MCF 10A (cell line): ENCODE measurements around the gene TPST1. TPM values are rescaled to one million over a fixed set of nuclear protein-coding genes. Genes with fewer than 3 reads are reported as not detected.
A peak's percentile ranks its signal among the peaks of the same experiment; 100 is the strongest.
"Not testable (repeated sequence)": the region's sequence is repeated elsewhere in the genome, so short reads cannot be mapped to it uniquely, and the experiment has no call there.

Experiments
- BruUV-seq: library from RNA; stranded (reverse); fragments of 400-500 nt; replicated peaks from 2 replicates; lab custom pipeline; 2021; lab: Mats Ljungman, UMichigan
- CTCF ChIA-PET: fragments of 300-600 bp; sonication (Branson Sonifier 250); formaldehyde crosslinking; extraction: SDS; loops from one replicate; lab custom pipeline; 2021; ENCODE audit warnings: antibody characterized with exemption, inconsistent platforms; lab: Yijun Ruan, JAX
- POLR2A ChIA-PET: fragments of 300-600, 350-650 bp; sonication (Branson Sonifier 250); formaldehyde crosslinking; extraction: SDS; loops from one replicate; lab custom pipeline; 2020; ENCODE audit warnings: antibody characterized with exemption, inconsistent platforms; lab: Yijun Ruan, JAX
- DNase-seq: peaks from one replicate; pipeline ENCODE4 v3.0.0-alpha.2; 2018; ENCODE audit not compliant: unreplicated experiment
- H3K27ac Mint-ChIP-seq: one replicate; pipeline ENCODE4 v1.8.0; 2022; ENCODE audit warnings: mild to moderate bottlenecking, low read depth, mixed read lengths; ENCODE audit not compliant: unreplicated experiment
- H3K27me3 Mint-ChIP-seq: one replicate; pipeline ENCODE4 v1.8.0; 2022; ENCODE audit warnings: mixed read lengths; ENCODE audit not compliant: insufficient read depth, unreplicated experiment
- H3K36me3 Mint-ChIP-seq: one replicate; pipeline ENCODE4 v1.8.0; 2022; ENCODE audit warnings: mild to moderate bottlenecking, moderate library complexity, mixed read lengths; ENCODE audit not compliant: insufficient read depth, unreplicated experiment
- H3K4me1 Mint-ChIP-seq: one replicate; pipeline ENCODE4 v1.8.0; 2022; ENCODE audit warnings: mixed read lengths; ENCODE audit not compliant: insufficient read depth, unreplicated experiment
- H3K4me3 Mint-ChIP-seq: one replicate; pipeline ENCODE4 v1.8.0; 2022; ENCODE audit warnings: mild to moderate bottlenecking, moderate library complexity, mixed read lengths; ENCODE audit not compliant: unreplicated experiment
- H3K9me3 Mint-ChIP-seq: one replicate; pipeline ENCODE4 v1.8.0; 2022; ENCODE audit warnings: mixed read lengths; ENCODE audit not compliant: unreplicated experiment
- intact Hi-C: fragments of 100-400 bp; cut with micrococcal nuclease; formaldehyde crosslinking; loops from 2 replicates; pipeline ENCODE4 v1.14.1; 2022
- total RNA-seq: library from RNA; stranded (reverse); gene quantifications from 2 replicates; pipeline ENCODE4 v1.2.3, GENCODE V29; 2022
- TF ChIP-seq, protein P1 (sequence below): fragments of 200-600 bp; IDR thresholded peaks from one replicate; pipeline ENCODE4 v1.8.0; 2022; ENCODE audit warnings: antibody characterized with exemption, mild to moderate bottlenecking; ENCODE audit not compliant: unreplicated experiment

Gene TPST1
- total RNA-seq, 1 experiment from 2014 or later: 3.2 TPM

GRCh38 chr7:66323114-66323796, 118.1 kb downstream of the TPST1 start:
- no peak overlapping the region for H3K4me3 Mint-ChIP-seq
- intact Hi-C loops: no loop called here
- peaks cover 12% of the 10 kb centered on the region for H3K4me1 Mint-ChIP-seq
- peaks cover 8% of the 10 kb centered on the region for H3K9me3 Mint-ChIP-seq
- TF ChIP-seq, protein P1, sequence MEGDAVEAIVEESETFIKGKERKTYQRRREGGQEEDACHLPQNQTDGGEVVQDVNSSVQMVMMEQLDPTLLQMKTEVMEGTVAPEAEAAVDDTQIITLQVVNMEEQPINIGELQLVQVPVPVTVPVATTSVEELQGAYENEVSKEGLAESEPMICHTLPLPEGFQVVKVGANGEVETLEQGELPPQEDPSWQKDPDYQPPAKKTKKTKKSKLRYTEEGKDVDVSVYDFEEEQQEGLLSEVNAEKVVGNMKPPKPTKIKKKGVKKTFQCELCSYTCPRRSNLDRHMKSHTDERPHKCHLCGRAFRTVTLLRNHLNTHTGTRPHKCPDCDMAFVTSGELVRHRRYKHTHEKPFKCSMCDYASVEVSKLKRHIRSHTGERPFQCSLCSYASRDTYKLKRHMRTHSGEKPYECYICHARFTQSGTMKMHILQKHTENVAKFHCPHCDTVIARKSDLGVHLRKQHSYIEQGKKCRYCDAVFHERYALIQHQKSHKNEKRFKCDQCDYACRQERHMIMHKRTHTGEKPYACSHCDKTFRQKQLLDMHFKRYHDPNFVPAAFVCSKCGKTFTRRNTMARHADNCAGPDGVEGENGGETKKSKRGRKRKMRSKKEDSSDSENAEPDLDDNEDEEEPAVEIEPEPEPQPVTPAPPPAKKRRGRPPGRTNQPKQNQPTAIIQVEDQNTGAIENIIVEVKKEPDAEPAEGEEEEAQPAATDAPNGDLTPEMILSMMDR: no peak
- no TSS peak for BruUV-seq
- no peaks in the 10 kb centered on the region for H3K27me3 Mint-ChIP-seq
- CTCF ChIA-PET: interaction anchor here (0.6 kb wide), 1 partner anchor 12 kb away, joined by 3 read pairs; no protein-coding TSS in a partner anchor
- H3K36me3 Mint-ChIP-seq: no peaks in the 10 kb centered on the region
- DNase-seq: no peak
- H3K27ac Mint-ChIP-seq: no peak overlapping the region
- POLR2A ChIA-PET: interaction anchor here (1.1 kb wide), 1 partner anchor 12 kb away, joined by 3 read pairs; no protein-coding TSS in a partner anchor

GRCh38 chr7:66324985-66325384, 119.9 kb downstream of the TPST1 start:
- BruUV-seq, H3K9me3 Mint-ChIP-seq, H3K27me3 Mint-ChIP-seq, H3K27ac Mint-ChIP-seq, intact Hi-C loops, H3K4me1 Mint-ChIP-seq, DNase-seq, POLR2A ChIA-PET, CTCF ChIA-PET, H3K36me3 Mint-ChIP-seq, H3K4me3 Mint-ChIP-seq: not testable (repeated sequence)

DNA sequence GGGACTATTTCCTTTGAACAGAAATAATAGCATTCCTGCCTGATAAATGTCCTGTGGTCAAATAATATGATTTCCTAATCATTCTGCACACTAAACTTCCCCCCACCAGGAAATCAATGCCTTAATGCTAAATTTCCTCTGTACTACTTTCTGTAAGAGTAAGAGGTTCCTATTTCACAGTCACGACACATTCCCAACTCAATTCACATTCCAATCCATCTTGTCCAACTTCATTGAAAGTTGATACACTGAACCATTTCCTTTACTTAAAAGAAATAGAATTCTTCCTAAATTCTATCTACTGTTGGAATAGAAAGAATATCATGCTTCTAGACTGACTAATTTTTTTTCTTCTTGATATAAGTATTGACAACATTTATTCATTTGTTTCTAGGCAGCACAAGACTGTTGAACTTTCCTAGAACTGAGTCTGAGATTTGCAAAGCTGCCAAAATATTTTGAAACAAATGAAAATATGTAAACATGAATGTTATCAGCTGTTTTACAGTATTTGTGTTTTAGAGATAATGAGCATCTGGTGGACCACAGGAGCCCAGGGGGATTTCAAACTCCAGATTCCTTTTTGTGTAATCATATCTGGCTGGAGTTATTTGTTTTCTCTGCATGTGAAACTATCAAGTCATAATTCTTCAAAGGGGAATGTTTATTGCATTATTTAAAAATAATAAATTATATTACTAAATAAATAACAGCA, 121.5 kb downstream of the TPST1 start:
- peak; percentile 23 for DNase-seq
- Mint-ChIP-seq H3K4me1 (peaks cover 7% of the 10 kb centered on the region), H3K27me3 (no peaks in the 10 kb centered on the region), H3K36me3 (no peaks in the 10 kb centered on the region), H3K27ac (no peak overlapping the region), H3K4me3 (no peak overlapping the region), H3K9me3 (peaks cover 4% of the 10 kb centered on the region)
- CTCF ChIA-PET: no interaction called here
- POLR2A ChIA-PET: no interaction called here
- TF ChIP-seq, protein P1: no peak
- BruUV-seq: no TSS peak
- intact Hi-C loops: no loop called here

- Mint-ChIP-seq H3K27me3 (no peaks in the 10 kb centered on the region), H3K4me1 (peaks cover 7% of the 10 kb centered on the region), H3K9me3 (no peaks in the 10 kb centered on the region), H3K4me3 (no peak overlapping the region), H3K27ac (no peak overlapping the region), H3K36me3 (no peaks in the 10 kb centered on the region)
- no TSS peak for BruUV-seq
- ChIA-PET POLR2A (no interaction called here), CTCF (no interaction called here)
- intact Hi-C loops: no loop called here
- DNase-seq: no peak
- TF ChIP-seq, protein P1: no peak
Observed at GRCh38 chr7:66330961-66331360, 125.8 kb downstream of the TPST1 start.
